HG03565 (cell line): ENCODE measurements around the gene LMX1A.

Source experiments
- ATAC-seq: cut with Tn5 transposase; IDR thresholded peaks from one replicate; pipeline ENCODE4 v1.9.1; 2021; ENCODE audit warnings: mild to moderate bottlenecking, moderate library complexity; ENCODE audit not compliant: unreplicated experiment

The LMX1A gene

DNA sequence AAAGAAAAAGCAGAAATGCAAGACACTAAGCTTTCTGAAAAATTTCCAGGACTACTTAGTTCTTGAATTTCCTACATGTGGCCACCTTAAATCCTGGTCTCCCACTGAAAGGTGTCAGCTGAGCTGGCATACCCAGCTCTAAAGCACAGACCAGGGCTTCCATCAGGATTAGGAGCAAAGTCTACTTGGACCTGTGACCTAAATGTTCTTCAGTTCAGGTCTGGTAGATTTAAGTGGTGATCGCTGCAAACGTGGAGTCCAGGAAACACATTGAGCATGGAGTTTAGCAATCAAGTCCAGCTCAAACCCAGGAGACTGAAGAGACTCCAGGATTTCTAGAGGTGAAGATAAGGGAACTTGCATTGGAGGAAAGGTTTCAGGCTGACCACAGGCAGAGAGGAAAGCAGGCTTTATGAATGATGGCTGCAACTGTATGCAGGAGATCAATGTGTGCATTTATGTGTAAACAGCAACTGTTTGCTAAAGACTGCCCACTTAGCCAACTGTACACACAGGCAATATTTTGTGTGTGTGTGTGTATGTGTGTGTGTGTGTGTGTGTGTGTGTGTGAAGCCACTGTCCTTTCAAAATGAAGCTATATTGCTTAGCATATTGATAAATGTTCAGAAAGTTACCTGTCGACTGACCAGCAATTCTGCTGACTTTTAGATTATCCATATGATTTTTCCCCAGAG lies 75.2 kb downstream of the LMX1A start:
- ATAC-seq = no peak

DNA sequence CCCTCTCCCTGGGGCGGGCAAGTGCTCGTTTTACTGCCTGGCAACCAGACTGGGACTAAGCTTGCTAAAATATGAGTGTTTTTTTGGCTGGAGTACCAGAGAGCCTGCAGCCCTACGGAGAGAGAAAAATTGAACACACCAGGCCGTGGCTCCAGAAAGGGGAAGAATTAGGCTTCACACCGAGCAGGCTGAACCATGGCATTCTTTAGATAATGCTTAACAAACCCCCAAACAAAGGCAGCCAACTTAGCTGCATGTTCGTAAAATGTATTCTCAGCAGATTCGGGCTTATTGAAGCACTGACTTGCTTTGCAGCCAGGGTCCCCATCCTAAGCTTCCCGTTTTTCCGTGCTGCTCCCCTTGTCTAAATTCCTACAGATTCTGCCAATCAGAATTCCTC lies 76.6 kb downstream of the LMX1A start:
- ATAC-seq = no peak

DNA sequence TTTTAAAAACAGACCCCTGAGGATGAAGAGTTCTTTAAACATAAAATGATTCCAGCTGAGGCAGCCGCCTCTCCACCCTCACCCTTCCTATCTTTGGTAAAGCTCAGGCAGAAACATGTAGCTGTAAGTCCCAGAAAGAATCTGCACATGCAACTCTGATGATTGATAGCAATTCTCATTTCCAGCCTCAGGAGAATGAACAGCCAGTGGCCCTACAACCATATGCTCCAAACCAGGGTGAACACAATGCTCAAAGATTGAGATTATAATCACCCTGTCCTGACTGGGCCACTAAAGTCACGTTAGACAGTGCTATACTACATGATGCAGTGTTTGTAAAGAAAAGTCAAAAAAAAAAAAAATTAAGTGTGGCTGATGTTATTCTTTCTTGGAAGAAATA lies 80.2 kb downstream of the LMX1A start:
- ATAC-seq = no peak

- ATAC-seq = no peak
Observed at GRCh38 chr1:165265196-165265838, 91.2 kb downstream of the LMX1A start.

- no peak for ATAC-seq
Observed at GRCh38 chr1:165259706-165260428, 96.6 kb downstream of the LMX1A start.

DNA sequence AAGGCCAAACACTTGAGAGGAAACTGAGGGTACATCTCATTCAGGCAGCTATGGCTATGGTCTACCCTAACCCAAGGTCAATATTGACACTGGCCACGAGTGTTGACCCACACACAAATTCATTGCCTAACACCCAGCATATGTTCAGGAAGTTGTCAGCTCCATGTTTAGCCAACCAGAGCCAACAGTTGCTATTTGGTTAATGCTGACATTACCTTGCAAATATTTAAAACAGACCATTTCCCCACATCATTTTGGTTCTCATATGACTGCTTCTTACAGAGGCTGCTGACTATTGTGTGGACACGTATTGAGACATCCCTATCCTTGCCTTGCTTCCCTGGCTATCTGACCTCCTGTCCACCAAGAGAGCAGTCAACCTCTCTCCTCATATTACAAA lies 97.3 kb downstream of the LMX1A start:
- ATAC-seq = no peak

GRCh38 chr1:165257969-165258459 lies 98.5 kb downstream of the LMX1A start:
- peak; percentile 65 for ATAC-seq

GRCh38 chr1:165254896-165255625 lies 101.5 kb downstream of the LMX1A start:
- ATAC-seq = no peak

GRCh38 chr1:165254376-165254775 lies 102.1 kb downstream of the LMX1A start:
- no peak for ATAC-seq

DNA sequence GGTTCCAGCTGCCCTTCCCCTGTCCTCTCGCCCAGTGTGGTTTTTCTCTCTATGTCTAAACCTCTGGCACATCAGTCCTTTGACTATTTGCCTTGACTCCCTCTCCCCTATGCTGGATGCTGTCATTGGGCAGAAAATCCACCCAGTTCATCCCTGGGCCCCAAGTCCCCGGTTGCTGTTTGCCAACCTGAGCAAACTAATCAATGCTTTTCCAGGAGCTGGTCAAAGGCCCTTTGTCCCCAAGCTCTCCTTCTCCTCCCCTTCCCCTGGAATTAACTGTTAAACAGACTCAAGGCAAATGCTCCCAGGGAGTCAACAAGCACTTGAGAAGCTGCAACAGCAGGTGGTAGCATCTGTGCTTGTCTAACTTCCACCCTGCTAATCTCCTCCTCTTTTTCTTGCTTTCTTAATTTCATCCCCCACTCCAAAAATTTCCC lies 102.7 kb downstream of the LMX1A start:
- ATAC-seq = no peak

GRCh38 chr1:165248969-165249571 lies 107.4 kb downstream of the LMX1A start:
- no peak for ATAC-seq

GRCh38 chr1:165241952-165242351 lies 114.6 kb downstream of the LMX1A start:
- no peak for ATAC-seq

GRCh38 chr1:165241321-165241720 lies 115.2 kb downstream of the LMX1A start:
- ATAC-seq = no peak

- ATAC-seq = no peak
Observed at GRCh38 chr1:165240492-165240891, 116.0 kb downstream of the LMX1A start.

GRCh38 chr1:165239873-165240272 lies 116.6 kb downstream of the LMX1A start:
- no peak for ATAC-seq

DNA sequence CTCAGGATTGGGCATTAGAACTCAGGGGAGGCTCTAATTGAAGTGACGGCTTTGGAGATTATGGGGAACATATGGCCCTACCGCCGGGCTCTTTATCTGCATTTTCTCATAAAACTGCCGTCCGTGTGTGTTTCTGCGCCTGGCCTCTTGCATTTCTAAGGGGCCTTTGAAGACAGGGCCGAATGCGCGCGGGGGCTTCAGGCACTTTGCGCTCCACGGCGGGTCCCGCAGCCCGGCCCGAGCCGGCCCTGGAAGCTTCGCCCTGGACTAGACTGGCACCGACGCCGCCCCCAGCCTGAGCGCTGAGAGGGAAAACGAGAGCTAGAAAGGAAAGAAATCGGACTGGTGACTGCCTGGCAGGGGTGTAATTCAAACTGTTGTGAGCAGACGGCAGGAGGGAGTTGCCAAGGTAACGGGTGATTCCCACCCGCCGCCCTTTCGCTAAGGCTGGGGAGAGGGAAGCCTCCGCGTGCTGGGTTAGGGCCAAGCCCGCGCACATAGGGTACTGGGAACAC lies 120.7 kb downstream of the LMX1A start:
- ATAC-seq = no peak

DNA sequence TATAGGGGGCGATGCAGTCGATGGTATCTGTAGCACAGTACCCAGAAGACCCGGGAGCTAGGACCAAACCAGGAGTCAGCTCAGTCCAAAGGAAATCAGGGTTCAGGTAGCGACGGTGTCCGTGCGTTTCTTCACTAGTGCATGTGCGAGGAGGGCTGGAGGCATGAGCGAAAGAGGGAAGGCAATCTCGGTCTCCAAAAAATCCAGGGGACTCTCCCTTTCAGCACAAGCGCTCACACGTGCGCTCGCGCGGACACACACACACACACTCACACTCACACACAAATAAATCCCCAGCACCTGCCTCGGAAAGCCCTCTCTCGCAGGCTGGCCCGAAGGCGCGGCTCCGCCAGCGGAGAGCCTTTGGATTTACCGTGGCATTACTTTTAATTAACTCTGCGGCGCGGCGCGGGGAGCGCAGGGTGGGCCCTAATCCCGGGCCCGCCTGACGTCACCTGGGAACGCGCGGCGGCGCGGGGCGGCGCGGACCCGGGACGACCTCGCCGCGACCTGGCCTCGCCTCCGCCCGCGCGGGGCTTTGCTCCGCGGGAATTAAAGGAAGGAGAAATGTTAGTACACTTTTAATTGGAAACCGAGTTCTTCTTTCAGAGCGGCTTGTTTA lies 121.2 kb downstream of the LMX1A start:
- ATAC-seq = no peak

DNA sequence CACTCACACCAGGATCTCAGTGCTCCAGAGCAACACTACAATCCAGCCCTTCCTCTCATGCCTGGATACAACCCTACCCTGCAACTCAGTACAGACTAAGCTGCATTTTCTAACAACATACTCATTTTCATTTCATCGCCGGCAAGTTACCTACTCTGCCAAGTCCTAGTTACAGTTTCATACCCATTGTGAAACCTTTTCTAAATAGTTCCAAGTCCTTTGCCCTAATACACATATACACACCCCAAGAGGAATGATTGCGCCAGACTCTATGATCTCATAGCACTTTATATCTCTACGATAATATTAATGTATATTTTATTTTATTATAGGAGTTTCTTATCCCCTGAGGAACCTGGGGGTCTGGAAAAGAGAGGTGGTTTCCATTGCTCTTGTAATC lies 122.4 kb downstream of the LMX1A start:
- ATAC-seq = no peak

DNA sequence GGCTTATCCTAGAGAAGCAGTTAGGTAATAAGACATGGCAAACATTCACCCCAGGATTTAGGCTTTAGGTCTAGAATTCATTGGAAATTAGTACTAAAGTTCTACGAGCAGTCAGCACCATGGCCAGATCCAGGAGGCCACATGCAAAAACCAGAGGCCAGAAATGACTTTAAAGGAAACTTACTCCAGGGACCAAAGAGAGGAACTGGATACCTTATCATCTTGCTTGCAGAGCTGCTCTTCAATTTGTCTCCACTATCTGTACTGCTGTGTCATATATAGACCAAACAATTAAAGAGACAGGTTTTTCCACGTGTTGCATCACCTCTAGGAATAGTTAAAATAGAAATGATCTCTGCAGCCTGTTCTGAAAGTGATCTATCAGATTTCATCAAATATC lies 127.8 kb downstream of the LMX1A start:
- no peak for ATAC-seq

DNA sequence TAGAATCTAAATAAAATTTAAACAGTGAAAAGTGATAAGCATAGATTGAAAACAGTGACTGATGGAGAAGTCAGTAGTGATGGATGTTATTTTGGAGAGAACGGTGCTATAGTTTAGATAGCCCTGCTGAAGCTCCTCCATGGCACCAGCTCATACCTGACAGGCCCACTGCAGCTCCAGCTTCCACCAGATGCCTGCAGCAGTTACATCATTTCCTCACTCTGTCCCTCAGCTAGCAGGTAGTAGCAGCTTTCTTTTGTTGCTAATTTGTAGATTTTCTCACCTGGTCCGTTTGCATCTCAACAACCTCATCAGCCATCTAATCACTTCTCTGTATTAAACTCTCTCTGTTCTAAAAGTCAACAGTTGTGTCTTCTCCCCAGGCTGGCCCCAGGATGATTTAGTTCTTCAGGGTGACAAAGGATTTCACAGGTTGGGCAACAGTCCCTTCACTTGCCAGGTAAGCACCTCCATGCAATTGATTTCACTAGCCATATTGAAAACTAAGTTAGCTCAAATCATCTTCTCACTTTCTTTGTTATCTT lies 128.3 kb downstream of the LMX1A start:
- ATAC-seq = no peak
